GM19238 (cell line): ENCODE measurements around the gene UPK1B.
"Not testable (repeated sequence)": the region's sequence is repeated elsewhere in the genome, so short reads cannot be mapped to it uniquely, and the experiment has no call there.

Experiments
- DNase-seq: peaks from one replicate; pipeline ENCODE4 v3.0.0; 2011; ENCODE audit warnings: low spot score; ENCODE audit not compliant: insufficient read length

The UPK1B gene

DNA sequence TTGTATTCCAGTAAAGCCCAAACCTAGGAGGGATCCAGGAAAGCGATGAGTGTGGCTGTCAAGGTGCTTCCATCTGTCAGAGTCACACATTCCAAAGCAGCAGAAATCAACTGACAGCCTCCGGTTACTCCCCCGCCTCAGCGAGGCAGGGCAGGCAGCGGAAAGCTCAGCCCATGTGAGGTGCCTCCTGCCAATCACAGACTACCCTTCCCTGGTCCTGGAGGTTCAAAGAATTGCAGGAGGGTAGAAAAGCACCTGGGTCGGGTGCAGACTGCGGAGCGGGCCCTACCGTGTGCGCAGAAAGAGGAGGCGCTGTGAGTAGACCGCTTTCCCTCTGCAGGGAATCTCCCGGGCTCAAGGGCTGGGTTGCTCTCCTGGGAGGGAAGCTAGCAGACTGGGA is at the start of gene UPK1B:
Gene UPK1B (plus strand): TSS at position 274 of the 400 bp plus-strand sequence. CDS start 13,144 bp downstream, outside the sequence.
- DNase-seq, result no peak

DNA sequence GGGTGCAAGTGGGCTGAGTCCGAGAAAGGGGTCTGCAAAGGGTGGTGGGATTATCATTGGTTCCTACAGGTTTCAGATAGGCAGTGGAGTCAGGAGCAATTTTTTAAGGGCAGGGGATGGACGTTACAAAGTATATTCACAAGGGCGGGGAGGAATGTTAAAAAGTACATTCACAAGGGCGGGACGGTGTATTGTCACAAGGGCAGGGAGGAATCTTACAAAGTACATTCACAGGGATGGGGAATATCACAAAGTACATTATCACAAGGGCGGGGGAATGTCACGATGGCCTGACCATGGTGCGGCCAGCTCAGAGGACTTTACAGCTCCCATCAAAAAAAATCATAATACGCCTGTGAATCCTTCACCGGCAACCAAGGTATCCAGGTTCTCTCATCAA is 48.1 kb upstream of the UPK1B start:
- DNase-seq, result no peak

GRCh38 chr3:119125742-119126504 is 47.5 kb upstream of the UPK1B start:
- DNase-seq, result no peak

DNA sequence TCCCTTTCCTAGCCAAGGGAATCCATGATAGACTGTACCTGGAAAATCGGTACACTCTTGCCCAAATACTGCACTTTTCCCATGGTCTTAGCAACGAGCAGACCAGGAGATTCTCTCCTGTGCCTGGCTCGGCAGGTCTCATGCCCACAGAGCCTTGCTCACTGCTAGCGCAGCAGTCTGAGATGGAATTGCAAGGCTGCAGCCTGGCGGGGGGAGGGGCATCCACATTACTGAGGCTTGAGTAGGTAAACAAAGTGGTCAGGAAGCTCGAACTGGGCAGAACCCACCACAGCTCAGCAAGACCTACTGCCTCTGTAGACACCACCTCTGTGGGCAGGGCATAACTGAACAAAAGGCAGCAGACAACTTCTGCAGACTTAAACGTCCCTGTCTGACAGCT is 43.1 kb upstream of the UPK1B start:
- DNase-seq, result not testable (repeated sequence)

DNA sequence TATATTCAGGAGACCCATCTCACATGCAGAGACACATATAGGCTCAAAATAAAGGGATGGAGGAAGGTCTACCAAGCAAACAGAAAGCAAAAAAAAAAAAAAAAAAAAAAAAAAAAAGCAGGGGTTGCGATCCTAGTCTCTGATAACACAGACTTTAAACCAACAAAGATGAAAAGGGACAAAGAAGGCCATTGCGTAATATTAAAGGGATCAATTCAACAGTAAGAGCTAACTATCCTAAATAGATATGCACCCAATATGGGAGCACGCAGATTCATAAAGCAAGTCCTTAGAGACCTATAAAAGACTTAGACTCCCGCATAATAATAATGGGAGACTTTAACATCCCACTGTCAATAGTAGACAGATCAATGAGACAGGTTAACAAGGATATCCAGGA is 41.1 kb upstream of the UPK1B start:
- DNase-seq, result not testable (repeated sequence)

- not testable (repeated sequence) for DNase-seq
Measured at GRCh38 chr3:119139360-119139759, 34.0 kb upstream of the UPK1B start.

DNA sequence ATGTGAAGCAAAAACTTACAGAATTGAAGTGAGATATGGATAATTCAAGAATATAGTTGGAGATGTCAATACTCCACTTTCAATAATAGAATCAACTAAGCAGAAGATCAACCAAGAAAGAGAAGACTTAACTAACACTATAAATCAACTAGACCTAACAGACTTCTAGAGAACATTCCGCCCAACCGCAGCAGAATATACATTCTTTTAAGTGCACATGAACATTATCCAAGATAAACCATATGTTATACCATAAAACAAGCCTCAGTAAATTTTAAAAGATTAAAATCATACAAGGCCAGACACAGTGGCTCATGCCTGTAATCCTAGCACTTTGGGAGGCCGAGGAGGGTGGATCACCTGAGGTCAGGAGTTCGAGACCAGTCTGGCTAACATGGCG is 32.9 kb upstream of the UPK1B start:
- DNase-seq, result no peak

- no peak for DNase-seq
Measured at GRCh38 chr3:119145128-119145499, 28.3 kb upstream of the UPK1B start.

GRCh38 chr3:119145500-119146167 is 27.8 kb upstream of the UPK1B start, which contains the start of gene TEX55:
Gene TEX55, plus strand, starts transcription at chr3:119146165. Its CDS starts 25 bp downstream, at chr3:119146190.
- DNase-seq, result peak; percentile 17

DNA sequence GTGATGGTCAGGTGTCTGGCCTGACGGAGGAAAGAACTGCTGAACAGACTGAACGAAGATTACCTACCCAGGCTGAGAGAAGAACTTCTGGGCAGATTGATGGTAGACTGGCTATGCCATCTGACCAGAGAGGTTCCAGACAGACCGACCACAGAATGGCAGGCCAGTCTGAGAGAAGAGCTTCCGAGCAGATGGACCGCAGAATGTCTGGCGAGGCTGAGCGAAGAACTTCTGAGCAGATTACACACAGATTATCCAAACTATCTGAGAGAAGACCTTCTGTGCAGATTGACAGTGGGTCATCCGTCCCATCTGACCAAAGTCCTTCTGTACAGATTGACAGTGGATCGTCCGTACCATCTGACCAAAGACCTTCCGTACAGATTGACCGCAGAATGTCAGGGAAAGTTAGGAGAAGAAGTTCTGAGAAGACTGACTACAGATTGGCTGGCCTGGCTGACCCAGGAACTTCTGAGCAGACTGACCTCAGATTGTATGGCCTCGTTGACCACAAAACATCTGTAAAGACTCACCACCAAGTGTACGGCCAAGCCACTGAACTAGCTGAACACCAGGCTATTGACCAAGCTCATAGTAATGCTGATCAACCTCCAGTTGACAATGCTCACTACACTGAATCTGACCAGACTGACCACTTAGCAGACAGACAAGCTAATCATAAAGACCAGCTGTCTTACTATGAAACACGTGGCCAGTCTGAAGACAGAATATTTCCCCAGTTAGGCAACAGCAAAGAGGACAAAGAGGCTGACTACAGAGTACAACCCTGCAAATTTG is 26.6 kb upstream of the UPK1B start:
- no peak for DNase-seq

GRCh38 chr3:119147494-119147893 is 25.9 kb upstream of the UPK1B start:
- DNase-seq, result no peak

DNA sequence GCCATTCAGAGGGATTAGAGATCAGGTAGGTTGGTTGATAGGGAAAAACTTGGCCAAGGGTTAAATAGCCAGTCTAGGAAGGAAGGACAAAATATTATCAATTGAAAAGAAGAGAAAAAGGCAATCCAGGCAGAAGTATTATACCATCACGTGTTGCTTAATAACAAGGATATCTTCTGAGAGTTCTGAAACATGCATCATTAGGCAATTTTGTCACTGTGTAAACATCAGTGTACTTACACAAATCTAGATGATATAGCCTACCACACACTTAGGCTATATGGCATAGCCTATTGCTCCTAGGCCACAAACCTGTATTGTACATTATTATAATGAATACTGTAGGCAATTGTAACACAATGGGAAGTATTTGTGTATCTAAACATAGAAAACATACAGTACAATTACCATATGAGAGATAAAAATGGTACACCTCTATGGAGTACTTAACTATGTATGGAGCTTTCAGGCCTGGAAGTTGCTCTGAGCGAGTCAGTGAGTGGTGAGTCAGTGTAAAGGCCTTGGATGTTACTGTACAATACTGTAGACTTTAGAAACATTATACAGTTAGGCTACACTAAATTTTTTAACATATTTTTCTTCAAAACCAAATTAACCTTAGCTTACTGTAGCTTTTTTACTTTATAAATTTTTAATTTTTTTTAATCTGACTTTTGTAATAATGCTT is 24.8 kb upstream of the UPK1B start:
- no peak for DNase-seq

GRCh38 chr3:119149484-119149883 is 23.9 kb upstream of the UPK1B start:
- no peak for DNase-seq

DNA sequence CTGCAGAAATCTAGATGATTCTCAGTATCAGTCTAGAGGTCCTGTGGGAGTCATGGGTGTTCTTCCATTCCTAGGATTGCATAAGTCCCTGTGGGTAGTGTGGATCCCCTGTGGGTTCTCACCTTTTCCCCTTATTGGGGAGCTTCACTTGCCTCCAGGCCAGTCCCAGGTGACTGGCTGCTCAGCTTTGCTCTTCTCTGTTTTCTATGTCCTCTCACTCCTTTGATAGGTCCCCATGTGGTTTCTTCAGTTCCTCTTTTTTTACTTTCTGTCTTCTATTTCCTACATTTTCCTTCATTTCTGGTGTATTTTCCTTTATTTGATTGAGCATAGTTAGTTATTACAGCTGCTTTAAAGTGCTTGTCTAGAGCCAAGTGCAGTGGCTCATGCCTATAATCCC is 16.5 kb upstream of the UPK1B start:
- no peak for DNase-seq

- DNase-seq, result no peak
Measured at GRCh38 chr3:119157971-119158370, 15.4 kb upstream of the UPK1B start.

GRCh38 chr3:119160361-119160760 is 13.0 kb upstream of the UPK1B start:
- DNase-seq, result no peak

GRCh38 chr3:119160815-119161214 is 12.6 kb upstream of the UPK1B start:
- DNase-seq, result no peak

- no peak for DNase-seq
Measured at GRCh38 chr3:119161240-119161639, 12.2 kb upstream of the UPK1B start.

DNA sequence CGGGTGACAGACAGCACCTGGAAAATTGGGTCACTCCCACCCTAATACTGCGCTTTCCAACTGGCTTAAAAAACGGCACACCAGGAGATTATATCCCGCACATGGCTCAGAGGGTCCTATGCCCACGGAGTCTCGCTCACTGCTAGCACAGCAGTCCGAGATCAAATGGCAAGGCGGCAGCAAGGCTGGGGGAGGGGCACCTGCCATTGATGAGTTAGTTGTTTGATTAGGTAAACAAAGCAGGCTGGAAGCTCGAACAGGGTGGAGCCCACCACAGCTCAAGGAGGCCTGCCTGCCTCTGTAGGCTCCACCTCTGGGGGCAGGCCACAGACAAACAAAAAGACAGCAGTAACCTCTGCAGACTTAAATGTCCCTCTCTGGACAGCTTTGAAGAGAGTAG is 8.7 kb upstream of the UPK1B start:
- not testable (repeated sequence) for DNase-seq

- DNase-seq, result no peak
Measured at GRCh38 chr3:119170821-119171220, 2.6 kb upstream of the UPK1B start.
